MM.1S (cell line): ENCODE results near the gene TPD52L1.

Experiments
- DNase-seq: peaks from one replicate; pipeline ENCODE4 v3.0.0-alpha.2; 2015
- H2AFZ ChIP-seq: fragments of 300-600 bp; sonication (generic); 2 replicates; pipeline ENCODE4 v1.6.0; 2016; ENCODE audit warnings: antibody characterized with exemption, low read length
- H3F3A ChIP-seq: fragments of 300-600 bp; sonication (generic); 2 replicates; pipeline ENCODE4 v1.6.1; 2016; ENCODE audit warnings: mild to moderate bottlenecking, antibody characterized with exemption, low read length, moderate library complexity, mixed read lengths; ENCODE audit not compliant: insufficient read depth
- H3K27ac ChIP-seq: fragments of 300-600 bp; sonication (generic); 2 replicates; pipeline ENCODE4 v1.5.1; 2016; ENCODE audit warnings: mild to moderate bottlenecking, low read length
- H3K27me3 ChIP-seq: fragments of 300-600 bp; sonication (generic); replicated peaks from 2 replicates; pipeline ENCODE4 v1.6.0; 2016; ENCODE audit warnings: low read length; ENCODE audit not compliant: insufficient read depth
- H3K36me3 ChIP-seq: fragments of 300-600 bp; sonication (generic); replicated peaks from 2 replicates; pipeline ENCODE4 v1.6.1; 2016; ENCODE audit warnings: mild to moderate bottlenecking, low read length, mixed read lengths; ENCODE audit not compliant: insufficient read depth
- H3K4me1 ChIP-seq: fragments of 300-600 bp; sonication (generic); 2 replicates; pipeline ENCODE4 v1.6.1; 2016; ENCODE audit warnings: low read length, mixed read lengths
- H3K4me2 ChIP-seq: fragments of 300-600 bp; sonication (generic); 2 replicates; pipeline ENCODE4 v1.6.0; 2016; ENCODE audit warnings: low read depth, low read length
- H3K4me3 ChIP-seq: fragments of 300-600 bp; sonication (generic); 2 replicates; pipeline ENCODE4 v1.5.1; 2016; ENCODE audit warnings: low read length, mixed read lengths
- H3K79me2 ChIP-seq: fragments of 300-600 bp; sonication (generic); 2 replicates; pipeline ENCODE4 v1.6.1; 2016; ENCODE audit warnings: mixed run types, low read length, mixed read lengths
- H3K9ac ChIP-seq: fragments of 300-600 bp; sonication (generic); 2 replicates; pipeline ENCODE4 v1.6.1; 2016; ENCODE audit warnings: low read length, mixed read lengths
- H3K9me2 ChIP-seq: fragments of 300-600 bp; sonication (generic); replicated peaks from 2 replicates; pipeline ENCODE4 v1.6.1; 2016; ENCODE audit warnings: mild to moderate bottlenecking, low read length, mixed read lengths; ENCODE audit not compliant: insufficient read depth
- H3K9me3 ChIP-seq: fragments of 300-600 bp; sonication (generic); replicated peaks from 2 replicates; pipeline ENCODE4 v1.6.1; 2016; ENCODE audit warnings: mild to moderate bottlenecking, low read length, mixed read lengths; ENCODE audit not compliant: insufficient read depth
- H4K20me1 ChIP-seq: fragments of 300-600 bp; sonication (generic); 2 replicates; pipeline ENCODE4 v1.6.1; 2016; ENCODE audit warnings: mild to moderate bottlenecking, low read length, moderate library complexity, mixed read lengths; ENCODE audit not compliant: insufficient read depth
- CTCF ChIP-seq: fragments of 300-600 bp; sonication (generic); IDR thresholded peaks from 2 replicates; pipeline ENCODE4 v1.5.1; 2016; ENCODE audit warnings: antibody characterized with exemption, low read length, mixed read lengths
- EZH2 ChIP-seq: fragments of 300-600 bp; sonication (generic); optimal IDR thresholded peaks from 2 replicates; pipeline ENCODE3; 2017; ENCODE audit warnings: low read depth, mild to moderate bottlenecking, antibody characterized with exemption, low read length, mixed read lengths
- EZH2phosphoT487 ChIP-seq: fragments of 300-600 bp; sonication (generic); IDR thresholded peaks from 2 replicates; pipeline ENCODE4 v1.6.1; 2018; ENCODE audit warnings: antibody characterized with exemption, low read length

Gene TPD52L1

DNA sequence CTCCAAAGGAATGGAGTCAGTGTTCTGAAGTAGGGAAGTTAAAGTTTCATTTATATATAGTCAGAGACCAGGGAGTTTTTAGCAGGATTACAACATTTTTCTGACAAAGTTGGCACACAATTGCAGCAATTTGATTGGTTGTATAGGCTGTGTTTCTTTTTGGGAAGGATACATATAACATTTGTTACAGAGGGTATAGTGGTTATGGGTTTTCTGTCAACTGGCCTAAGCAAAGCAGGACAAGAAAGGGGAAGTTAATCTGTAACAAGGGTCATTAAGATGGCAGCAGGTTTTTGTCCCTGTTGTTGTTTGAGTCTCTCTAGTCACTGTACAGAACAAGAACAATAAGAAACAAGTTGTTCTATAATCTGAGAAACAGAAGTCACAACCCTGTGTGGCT lies 41.4 kb downstream of the TPD52L1 start:
- no peaks in the 10 kb centered on the region for H3K79me2 ChIP-seq
- H3K27me3 ChIP-seq = no peaks in the 10 kb centered on the region
- H3K4me2 ChIP-seq = no peak overlapping the region
- H2AFZ ChIP-seq = no peak overlapping the region
- no peaks in the 10 kb centered on the region for H3F3A ChIP-seq
- no peak overlapping the region for H3K27ac ChIP-seq
- no peak for TF ChIP-seq CTCF
- no peak for TF ChIP-seq EZH2
- TF ChIP-seq EZH2phosphoT487 = no peak
- no peak for DNase-seq
- H3K9ac ChIP-seq = no peak overlapping the region
- H3K9me2 ChIP-seq = no peaks in the 10 kb centered on the region
- no peaks in the 10 kb centered on the region for H3K4me1 ChIP-seq
- H3K4me3 ChIP-seq = no peak overlapping the region
- no peaks in the 10 kb centered on the region for H3K36me3 ChIP-seq
- H3K9me3 ChIP-seq = no peaks in the 10 kb centered on the region
- no peaks in the 10 kb centered on the region for H4K20me1 ChIP-seq

GRCh38 chr6:125195526-125195925 lies 42.0 kb downstream of the TPD52L1 start:
- Histone ChIP-seq H3K27me3 (no peaks in the 10 kb centered on the region), H4K20me1 (no peaks in the 10 kb centered on the region), H3K4me3 (no peak overlapping the region), H3K36me3 (no peaks in the 10 kb centered on the region), H3K9ac (no peak overlapping the region), H3F3A (no peaks in the 10 kb centered on the region), H3K9me2 (no peaks in the 10 kb centered on the region), H3K79me2 (no peaks in the 10 kb centered on the region), H3K4me1 (no peaks in the 10 kb centered on the region), H3K27ac (no peak overlapping the region), H3K4me2 (no peak overlapping the region), H2AFZ (no peak overlapping the region), H3K9me3 (no peaks in the 10 kb centered on the region)
- no peak for DNase-seq
- TF ChIP-seq EZH2 (no peak), EZH2phosphoT487 (no peak), CTCF (no peak)

- Histone ChIP-seq H4K20me1 (no peaks in the 10 kb centered on the region), H3F3A (no peaks in the 10 kb centered on the region), H3K9ac (no peak overlapping the region), H3K27ac (no peak overlapping the region), H2AFZ (no peak overlapping the region), H3K4me3 (no peak overlapping the region), H3K36me3 (no peaks in the 10 kb centered on the region), H3K4me1 (no peaks in the 10 kb centered on the region), H3K9me2 (no peaks in the 10 kb centered on the region), H3K4me2 (no peak overlapping the region), H3K9me3 (no peaks in the 10 kb centered on the region), H3K79me2 (no peaks in the 10 kb centered on the region), H3K27me3 (no peaks in the 10 kb centered on the region)
- TF ChIP-seq EZH2 (no peak), CTCF (no peak), EZH2phosphoT487 (no peak)
- DNase-seq = no peak
These were observed 43.0 kb downstream of the TPD52L1 start for GRCh38 chr6:125196613-125197012.
